Upper lobe of right lung (tissue), 1 donor: Measurements from ENCODE around the gene WWP2. TPM values are rescaled to one million over a fixed set of nuclear protein-coding genes. Genes with fewer than 3 reads are reported as not detected.

Experiments used
- ATAC-seq: fragments of 200-7000 bp; cut with Tn5 transposase; one replicate; pipeline ENCODE4 v1.9.1; 2020; ENCODE audit warnings: mild to moderate bottlenecking, moderate library complexity
- DNase-seq: peaks from one replicate; pipeline ENCODE4 v3.0.0-alpha.2; 2020
- H3K27ac ChIP-seq: fragments of 200-600 bp; one replicate; pipeline ENCODE4 v1.8.0; 2022
- H3K27me3 ChIP-seq: fragments of 200-600 bp; one replicate; pipeline ENCODE4 v1.8.0; 2022; ENCODE audit warnings: mild to moderate bottlenecking
- H3K36me3 ChIP-seq: fragments of 200-600 bp; one replicate; pipeline ENCODE4 v1.8.0; 2022
- H3K4me1 ChIP-seq: fragments of 200-600 bp; one replicate; pipeline ENCODE4 v1.8.0; 2022
- H3K4me3 ChIP-seq: fragments of 200-600 bp; one replicate; pipeline ENCODE4 v1.8.0; 2022; ENCODE audit warnings: mild to moderate bottlenecking
- H3K9me3 ChIP-seq: fragments of 200-600 bp; one replicate; pipeline ENCODE4 v1.8.0; 2022
- CTCF ChIP-seq: fragments of 200-600 bp; IDR thresholded peaks from one replicate; pipeline ENCODE4 v1.8.0; 2022; ENCODE audit warnings: antibody characterized with exemption
- intact Hi-C: fragments of 100-400 bp; cut with DNase I; formaldehyde crosslinking; loops from one replicate; pipeline ENCODE4 v1.11.0; 2022
- total RNA-seq: library from RNA; stranded (reverse); fragmentation: NEBNext Ultra II Directional; extraction: Animal tissue kit (Norgen Biotek cat#: 25700); gene quantifications from one replicate; pipeline ENCODE4 v1.2.1, GENCODE V29; 2021
- donor health status: DM: no; HTN: yes; CAD: no; lungs with severe emphysema.

Gene WWP2
- total RNA-seq, 1 donor from 2014 or later = 71.9 TPM

GRCh38 chr16:69921127-69921526 is 159.0 kb downstream of the WWP2 start:
- no peaks in the 10 kb centered on the region for H3K27me3 ChIP-seq
- no peaks in the 10 kb centered on the region for H3K9me3 ChIP-seq
- no peak for TF ChIP-seq CTCF
- DNase-seq = no peak
- no peak overlapping the region for H3K27ac ChIP-seq
- intact Hi-C loops = no loop called here
- no peak for ATAC-seq
- H3K36me3 ChIP-seq = peaks cover 9% of the 10 kb centered on the region
- no peak overlapping the region for H3K4me3 ChIP-seq
- H3K4me1 ChIP-seq = no peaks in the 10 kb centered on the region

GRCh38 chr16:69922200-69922599 is 160.1 kb downstream of the WWP2 start:
- Histone ChIP-seq H3K4me1 (no peaks in the 10 kb centered on the region), H3K36me3 (peaks cover 14% of the 10 kb centered on the region), H3K27ac (no peak overlapping the region)

GRCh38 chr16:69924041-69924775 is 162.1 kb downstream of the WWP2 start:
- intact Hi-C loops = no loop called here
- DNase-seq = no peak
- no peak overlapping the region for H3K27ac ChIP-seq
- H3K4me1 ChIP-seq = no peaks in the 10 kb centered on the region
- H3K4me3 ChIP-seq = no peak overlapping the region
- H3K27me3 ChIP-seq = no peaks in the 10 kb centered on the region
- TF ChIP-seq CTCF = no peak
- peaks cover 12% of the 10 kb centered on the region for H3K36me3 ChIP-seq
- H3K9me3 ChIP-seq = no peaks in the 10 kb centered on the region
- ATAC-seq = no peak

More at GRCh38 chr16:69922200-69922599, 160.1 kb downstream of the WWP2 start:
- no peak for TF ChIP-seq CTCF
- Histone ChIP-seq H3K9me3 (no peaks in the 10 kb centered on the region), H3K4me3 (no peak overlapping the region), H3K27me3 (no peaks in the 10 kb centered on the region)
- ATAC-seq (no peak), DNase-seq (no peak)
- intact Hi-C loops = no loop called here

DNA sequence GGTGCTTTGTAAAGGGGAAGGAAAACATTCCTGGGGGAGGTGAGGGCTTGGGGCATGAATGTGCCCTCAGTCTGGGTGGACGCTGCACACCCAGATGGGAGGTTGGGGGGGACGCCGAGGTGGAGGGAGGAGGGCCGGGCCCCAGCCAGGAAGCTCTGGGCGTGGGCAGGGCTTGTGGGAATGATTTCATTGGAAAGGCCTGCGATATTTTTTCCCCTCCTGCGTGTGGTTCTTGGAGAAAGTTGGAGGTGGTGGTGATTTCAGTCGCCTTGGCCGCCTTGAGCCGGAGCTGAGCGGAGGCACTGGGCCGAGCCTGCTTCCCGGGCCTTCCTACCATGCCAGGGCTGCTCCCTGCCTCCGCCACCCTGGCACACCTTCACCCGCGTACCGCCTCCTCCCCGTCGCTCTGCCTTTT is 162.7 kb downstream of the WWP2 start:
- Histone ChIP-seq H3K27ac (peak overlapping the region; percentile 58), H3K9me3 (no peaks in the 10 kb centered on the region), H3K27me3 (no peaks in the 10 kb centered on the region), H3K36me3 (peaks cover 18% of the 10 kb centered on the region), H3K4me1 (no peaks in the 10 kb centered on the region), H3K4me3 (peak overlapping the region; percentile 13)
- peak; percentile 20 for ATAC-seq
- TF ChIP-seq CTCF = no peak
- intact Hi-C loops = no loop called here
- no peak for DNase-seq

- Histone ChIP-seq H3K4me3 (peak overlapping the region; percentile 13), H3K27ac (peak overlapping the region; percentile 58)
- intact Hi-C loops = no loop called here
These were observed 163.2 kb downstream of the WWP2 start for GRCh38 chr16:69925311-69925710.

More at GRCh38 chr16:69925311-69925710, 163.2 kb downstream of the WWP2 start:
- ATAC-seq = no peak
- Histone ChIP-seq H3K4me1 (no peaks in the 10 kb centered on the region), H3K36me3 (peaks cover 21% of the 10 kb centered on the region), H3K9me3 (no peaks in the 10 kb centered on the region), H3K27me3 (no peaks in the 10 kb centered on the region)
- TF ChIP-seq CTCF = no peak
- DNase-seq = no peak
